ENCODE data around the gene AGBL1. TPM values are rescaled to one million over a fixed set of nuclear protein-coding genes. Genes with fewer than 3 reads are reported as not detected.

The AGBL1 gene
- total RNA-seq, 1 donor from 2014 or later: 5.5 TPM

DNA sequence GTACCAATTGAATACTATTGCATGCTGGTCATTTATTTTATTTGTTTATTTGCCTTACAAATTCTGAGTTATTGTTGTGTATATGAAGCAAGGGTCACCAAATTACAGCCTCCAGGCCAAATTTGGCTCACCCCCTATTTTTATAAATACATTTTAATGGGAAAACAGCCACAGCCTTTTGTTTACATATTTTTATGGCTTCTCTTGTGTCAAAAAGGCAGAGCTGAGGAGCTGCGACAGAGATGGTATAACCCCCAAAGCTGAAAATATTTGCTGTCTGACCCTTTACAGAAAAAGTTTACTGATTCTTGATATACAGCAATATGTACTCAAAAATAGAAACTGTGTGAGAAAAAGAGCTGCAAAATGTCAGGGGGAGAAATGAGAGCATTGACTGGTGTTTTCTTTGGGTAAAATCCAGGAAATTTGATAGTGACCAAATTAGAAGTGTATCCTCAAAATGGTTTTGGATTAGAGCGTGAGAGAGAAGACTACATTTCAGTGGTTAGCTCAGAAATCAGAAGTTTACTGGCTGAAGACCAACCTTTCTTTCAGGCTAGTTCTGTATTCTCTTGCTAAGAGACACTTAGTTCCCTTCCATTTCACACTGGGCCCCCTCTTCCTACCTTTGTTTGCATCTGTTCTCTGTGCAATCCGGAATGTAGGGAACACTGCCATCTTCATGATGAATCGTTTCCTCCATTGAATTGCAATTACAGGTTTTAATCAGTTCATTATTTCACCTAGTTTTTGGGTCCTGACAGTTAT is 757.8 kb downstream of the AGBL1 start:
- H3K9ac ChIP-seq: no peak overlapping the region
- no peaks in the 10 kb centered on the region for H3K9me3 ChIP-seq (ENCODE audit: low read depth)
- H4K20me1 ChIP-seq (ENCODE audit: low read depth): no peaks in the 10 kb centered on the region
- no peak overlapping the region for H3K4me2 ChIP-seq
- peaks cover 4% of the 10 kb centered on the region for H3K9me3 Mint-ChIP-seq
- H3K36me3 ChIP-seq: no peaks in the 10 kb centered on the region
- H2AFZ ChIP-seq (replicated peaks): no peak overlapping the region
- H3K4me1 Mint-ChIP-seq: no peaks in the 10 kb centered on the region
- TF ChIP-seq EZH2 (IDR thresholded peaks at IDR 0.05): no peak
- TF ChIP-seq, protein P1, sequence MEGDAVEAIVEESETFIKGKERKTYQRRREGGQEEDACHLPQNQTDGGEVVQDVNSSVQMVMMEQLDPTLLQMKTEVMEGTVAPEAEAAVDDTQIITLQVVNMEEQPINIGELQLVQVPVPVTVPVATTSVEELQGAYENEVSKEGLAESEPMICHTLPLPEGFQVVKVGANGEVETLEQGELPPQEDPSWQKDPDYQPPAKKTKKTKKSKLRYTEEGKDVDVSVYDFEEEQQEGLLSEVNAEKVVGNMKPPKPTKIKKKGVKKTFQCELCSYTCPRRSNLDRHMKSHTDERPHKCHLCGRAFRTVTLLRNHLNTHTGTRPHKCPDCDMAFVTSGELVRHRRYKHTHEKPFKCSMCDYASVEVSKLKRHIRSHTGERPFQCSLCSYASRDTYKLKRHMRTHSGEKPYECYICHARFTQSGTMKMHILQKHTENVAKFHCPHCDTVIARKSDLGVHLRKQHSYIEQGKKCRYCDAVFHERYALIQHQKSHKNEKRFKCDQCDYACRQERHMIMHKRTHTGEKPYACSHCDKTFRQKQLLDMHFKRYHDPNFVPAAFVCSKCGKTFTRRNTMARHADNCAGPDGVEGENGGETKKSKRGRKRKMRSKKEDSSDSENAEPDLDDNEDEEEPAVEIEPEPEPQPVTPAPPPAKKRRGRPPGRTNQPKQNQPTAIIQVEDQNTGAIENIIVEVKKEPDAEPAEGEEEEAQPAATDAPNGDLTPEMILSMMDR (IDR thresholded peaks at IDR 0.05): no peak
- no peak for TF ChIP-seq EZH2phosphoT487 (IDR thresholded peaks at IDR 0.05)
- no peak overlapping the region for H3K4me3 ChIP-seq
- peaks cover 3% of the 10 kb centered on the region for H3K4me1 ChIP-seq
- H3K79me2 ChIP-seq (ENCODE audit: low read depth): no peaks in the 10 kb centered on the region
- no peak overlapping the region for H3K27ac ChIP-seq
- no peak for DNase-seq (ENCODE audit: low spot score)
- no peaks in the 10 kb centered on the region for H3K27me3 ChIP-seq
- H3K4me3 Mint-ChIP-seq: no peak overlapping the region
- no peaks in the 10 kb centered on the region for H3K36me3 Mint-ChIP-seq
- H3F3A ChIP-seq (ENCODE audit: low read depth): no peaks in the 10 kb centered on the region
- H3K27me3 Mint-ChIP-seq (ENCODE audit: insufficient read depth, low read depth): peaks cover 2% of the 10 kb centered on the region
- H3K27ac Mint-ChIP-seq: no peak overlapping the region

DNA sequence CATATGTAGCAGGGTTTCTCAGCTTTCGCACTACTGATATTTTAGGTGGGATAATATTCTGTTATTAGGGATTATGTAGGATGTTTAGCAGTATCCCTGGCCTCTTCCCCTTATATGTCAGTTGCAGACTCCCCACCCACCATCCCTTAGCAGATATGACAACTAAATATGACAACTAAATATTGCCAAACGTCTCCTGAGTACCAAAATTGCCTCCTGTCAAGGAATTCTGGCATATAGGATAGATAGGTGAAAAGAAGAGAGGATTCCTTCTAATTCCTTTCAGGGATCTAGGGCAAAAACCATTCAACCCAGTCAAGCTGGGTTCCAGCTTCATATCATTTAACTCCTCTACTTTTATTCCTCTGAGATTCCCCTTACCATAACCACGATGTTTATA is 759.8 kb downstream of the AGBL1 start:
- Histone ChIP-seq H3K9ac (no peak overlapping the region), H3K36me3 (no peaks in the 10 kb centered on the region), H3K27me3 (no peaks in the 10 kb centered on the region), H3K4me3 (no peak overlapping the region), H3K4me1 (peaks cover 8% of the 10 kb centered on the region), H3K9me3 (ENCODE audit: low read depth) (no peaks in the 10 kb centered on the region), H3K27ac (no peak overlapping the region), H3K79me2 (ENCODE audit: low read depth) (no peaks in the 10 kb centered on the region), H2AFZ (replicated peaks) (no peak overlapping the region), H3K4me2 (no peak overlapping the region), H3F3A (ENCODE audit: low read depth) (no peaks in the 10 kb centered on the region), H4K20me1 (ENCODE audit: low read depth) (no peaks in the 10 kb centered on the region)
- Mint-ChIP-seq H3K9me3 (peaks cover 2% of the 10 kb centered on the region), H3K27me3 (ENCODE audit: insufficient read depth, low read depth) (peaks cover 2% of the 10 kb centered on the region), H3K36me3 (no peaks in the 10 kb centered on the region), H3K4me3 (no peak overlapping the region), H3K4me1 (no peaks in the 10 kb centered on the region), H3K27ac (no peak overlapping the region)
- TF ChIP-seq EZH2 (IDR thresholded peaks at IDR 0.05) (no peak), EZH2phosphoT487 (IDR thresholded peaks at IDR 0.05) (no peak)
- TF ChIP-seq, protein P1 (IDR thresholded peaks at IDR 0.05): no peak
- DNase-seq (ENCODE audit: low spot score): no peak

DNA sequence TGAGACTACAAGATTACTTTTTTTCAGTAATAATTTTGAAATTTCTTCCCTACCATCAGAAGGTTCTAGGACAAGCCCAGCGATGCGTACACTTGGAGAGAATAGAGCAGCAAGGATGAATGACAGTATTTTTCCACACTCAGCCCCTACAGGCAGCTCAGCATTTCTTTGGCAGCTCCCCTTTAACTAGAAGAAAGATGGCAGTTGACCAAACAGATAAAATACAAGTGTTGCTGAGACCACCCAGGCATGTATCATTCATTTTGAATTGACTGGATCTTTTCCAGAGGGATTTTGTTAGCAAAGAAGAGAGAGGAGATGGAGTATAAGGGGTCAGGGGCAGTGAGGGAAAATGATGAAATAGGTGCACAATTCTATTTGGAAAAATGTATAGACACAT is 761.3 kb downstream of the AGBL1 start:
- Histone ChIP-seq H3K36me3 (no peaks in the 10 kb centered on the region), H3K9ac (no peak overlapping the region), H3F3A (ENCODE audit: low read depth) (no peaks in the 10 kb centered on the region), H3K9me3 (ENCODE audit: low read depth) (no peaks in the 10 kb centered on the region), H3K4me3 (no peak overlapping the region), H3K4me1 (peaks cover 8% of the 10 kb centered on the region), H3K79me2 (ENCODE audit: low read depth) (no peaks in the 10 kb centered on the region), H3K27ac (no peak overlapping the region), H2AFZ (replicated peaks) (no peak overlapping the region), H3K4me2 (no peak overlapping the region), H3K27me3 (no peaks in the 10 kb centered on the region), H4K20me1 (ENCODE audit: low read depth) (no peaks in the 10 kb centered on the region)
- Mint-ChIP-seq H3K27ac (no peak overlapping the region), H3K36me3 (no peaks in the 10 kb centered on the region), H3K9me3 (peaks cover 4% of the 10 kb centered on the region), H3K27me3 (ENCODE audit: insufficient read depth, low read depth) (peaks cover 2% of the 10 kb centered on the region), H3K4me3 (no peak overlapping the region), H3K4me1 (peaks cover 3% of the 10 kb centered on the region)
- TF ChIP-seq EZH2phosphoT487 (IDR thresholded peaks at IDR 0.05): no peak
- TF ChIP-seq, protein P1 (IDR thresholded peaks at IDR 0.05): no peak
- no peak for DNase-seq (ENCODE audit: low spot score)

All from neural progenitor cell (in vitro differentiated cells).